Hepatocyte (in vitro differentiated cells): ENCODE results near the gene CFAP52. TPM values are rescaled to one million over a fixed set of nuclear protein-coding genes. Genes with fewer than 3 reads are reported as not detected.

Experiments used
- DNase-seq: peaks from one replicate; pipeline ENCODE4 v3.0.0-alpha.2; 2016; ENCODE audit warnings: low spot score
- H2AFZ ChIP-seq: fragments of 200-600 bp; sonication (generic); 2 replicates; pipeline ENCODE4 v1.6.0; 2016; ENCODE audit warnings: antibody characterized with exemption, mild to moderate bottlenecking
- H3K27ac ChIP-seq: fragments of 200-600 bp; sonication (generic); 2 replicates; pipeline ENCODE4 v1.5.1; 2016; ENCODE audit warnings: mild to moderate bottlenecking
- H3K27me3 ChIP-seq: fragments of 200-600 bp; sonication (generic); 2 replicates; pipeline ENCODE4 v1.6.1; 2016
- H3K36me3 ChIP-seq: fragments of 200-600 bp; sonication (generic); replicated peaks from 2 replicates; pipeline ENCODE4 v1.5.1; 2016; ENCODE audit warnings: low read depth; ENCODE audit not compliant: insufficient read depth
- H3K4me1 ChIP-seq: fragments of 200-600 bp; sonication (generic); 2 replicates; pipeline ENCODE4 v1.5.1; 2016; ENCODE audit warnings: mild to moderate bottlenecking, moderate library complexity; ENCODE audit not compliant: insufficient read depth
- H3K4me2 ChIP-seq: fragments of 200-600 bp; sonication (generic); 2 replicates; pipeline ENCODE4 v1.6.0; 2016
- H3K4me3 ChIP-seq: fragments of 200-600 bp; sonication (generic); 2 replicates; pipeline ENCODE4 v1.5.1; 2016; ENCODE audit warnings: mild to moderate bottlenecking
- H3K79me2 ChIP-seq: fragments of 200-600 bp; sonication (generic); 2 replicates; pipeline ENCODE4 v1.6.0; 2017; ENCODE audit warnings: mild to moderate bottlenecking
- H3K9me2 ChIP-seq: fragments of 200-600 bp; sonication (generic); replicated peaks from 2 replicates; pipeline ENCODE4 v1.6.0; 2017; ENCODE audit warnings: mild to moderate bottlenecking; ENCODE audit not compliant: insufficient read depth
- H3K9me3 ChIP-seq: fragments of 200-600 bp; sonication (generic); 2 replicates; pipeline ENCODE4 v1.5.1; 2016; ENCODE audit warnings: low read depth, mild to moderate bottlenecking
- H4K20me1 ChIP-seq: fragments of 200-600 bp; sonication (generic); 2 replicates; pipeline ENCODE4 v1.6.0; 2016; ENCODE audit warnings: mild to moderate bottlenecking; ENCODE audit not compliant: insufficient read depth, poor library complexity, severe bottlenecking
- EZH2 ChIP-seq: fragments of 200-600 bp; sonication (generic); IDR thresholded peaks from 2 replicates; pipeline ENCODE4 v1.6.1; 2016; ENCODE audit warnings: antibody characterized with exemption, mild to moderate bottlenecking, borderline replicate concordance
- EZH2phosphoT487 ChIP-seq: fragments of 200-600 bp; sonication (generic); IDR thresholded peaks from one replicate; pipeline ENCODE4 v1.6.1; 2018; ENCODE audit warnings: antibody characterized with exemption, mild to moderate bottlenecking, low read depth, moderate library complexity; ENCODE audit not compliant: unreplicated experiment, severe bottlenecking
- WGBS: methylation state at CpG from one replicate; pipeline ENCODE4 v1.1.6; 2016; ENCODE audit warnings: low lambda C conversion rate; ENCODE audit errors: missing lambda C conversion rate; 5-methylcytosine and 5-hydroxymethylcytosine counted together
- polyA plus RNA-seq: library from polyadenylated mRNA; unstranded; fragments of >200 nt; fragmentation: Nextera tagmentation; extraction: Ambion mirVana; gene quantifications from 2 replicates; pipeline ENCODE4 v1.2.1, GENCODE V29; 2016
- total RNA-seq: library from RNA; depleted of rRNA; stranded (reverse); fragments of >200 nt; gene quantifications from 2 replicates; pipeline ENCODE4 v1.2.3, GENCODE V29; 2014
- TF ChIP-seq, protein P1 (sequence below): fragments of 200-600 bp; sonication (generic); IDR thresholded peaks from 2 replicates; pipeline ENCODE4 v1.5.1; 2016; ENCODE audit warnings: antibody characterized with exemption, mild to moderate bottlenecking; ENCODE audit not compliant: poor library complexity

The CFAP52 gene
- total and polyA plus RNA-seq, 2 experiments from 2014 or later, result 0.67 TPM; not detected in 1

DNA sequence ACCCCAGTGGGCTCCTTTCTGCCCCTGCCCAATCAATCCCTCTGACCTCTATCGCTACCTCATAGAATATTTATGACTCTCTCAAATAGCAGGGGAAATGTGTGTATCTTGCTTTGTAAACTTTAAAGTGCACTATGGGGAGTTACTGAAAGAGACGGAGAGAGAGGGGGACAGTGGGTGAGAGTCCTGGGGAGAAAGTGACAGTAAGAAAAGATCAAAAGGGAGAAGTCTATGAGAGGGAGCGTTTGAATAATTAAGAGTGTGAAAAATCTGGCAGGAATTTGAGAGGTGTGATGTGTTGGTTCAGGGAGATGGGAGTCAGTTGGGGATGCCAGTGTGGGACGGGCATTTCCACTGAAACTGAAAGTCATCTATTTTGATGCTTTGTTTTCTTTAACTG is 101.5 kb downstream of the CFAP52 start:
- Histone ChIP-seq H3K9me2 (no peaks in the 10 kb centered on the region), H3K9me3 (no peaks in the 10 kb centered on the region), H3K79me2 (no peaks in the 10 kb centered on the region), H2AFZ (no peak overlapping the region), H3K27me3 (no peaks in the 10 kb centered on the region), H3K27ac (no peak overlapping the region), H3K36me3 (no peaks in the 10 kb centered on the region), H3K4me2 (no peak overlapping the region), H3K4me3 (no peak overlapping the region), H3K4me1 (no peaks in the 10 kb centered on the region), H4K20me1 (no peaks in the 10 kb centered on the region)
- no peak for TF ChIP-seq EZH2
- 97% methylated on average over 4 of the region's 4 CpGs for WGBS
- DNase-seq, result no peak

- no peak for DNase-seq
- Histone ChIP-seq H3K79me2 (no peaks in the 10 kb centered on the region), H3K27me3 (no peaks in the 10 kb centered on the region), H3K9me3 (no peaks in the 10 kb centered on the region), H3K9me2 (no peaks in the 10 kb centered on the region), H4K20me1 (no peaks in the 10 kb centered on the region), H3K27ac (no peak overlapping the region), H3K4me3 (no peak overlapping the region), H3K4me2 (no peak overlapping the region), H2AFZ (no peak overlapping the region), H3K4me1 (no peaks in the 10 kb centered on the region), H3K36me3 (no peaks in the 10 kb centered on the region)
- TF ChIP-seq EZH2phosphoT487, result no peak
- TF ChIP-seq, protein P1, sequence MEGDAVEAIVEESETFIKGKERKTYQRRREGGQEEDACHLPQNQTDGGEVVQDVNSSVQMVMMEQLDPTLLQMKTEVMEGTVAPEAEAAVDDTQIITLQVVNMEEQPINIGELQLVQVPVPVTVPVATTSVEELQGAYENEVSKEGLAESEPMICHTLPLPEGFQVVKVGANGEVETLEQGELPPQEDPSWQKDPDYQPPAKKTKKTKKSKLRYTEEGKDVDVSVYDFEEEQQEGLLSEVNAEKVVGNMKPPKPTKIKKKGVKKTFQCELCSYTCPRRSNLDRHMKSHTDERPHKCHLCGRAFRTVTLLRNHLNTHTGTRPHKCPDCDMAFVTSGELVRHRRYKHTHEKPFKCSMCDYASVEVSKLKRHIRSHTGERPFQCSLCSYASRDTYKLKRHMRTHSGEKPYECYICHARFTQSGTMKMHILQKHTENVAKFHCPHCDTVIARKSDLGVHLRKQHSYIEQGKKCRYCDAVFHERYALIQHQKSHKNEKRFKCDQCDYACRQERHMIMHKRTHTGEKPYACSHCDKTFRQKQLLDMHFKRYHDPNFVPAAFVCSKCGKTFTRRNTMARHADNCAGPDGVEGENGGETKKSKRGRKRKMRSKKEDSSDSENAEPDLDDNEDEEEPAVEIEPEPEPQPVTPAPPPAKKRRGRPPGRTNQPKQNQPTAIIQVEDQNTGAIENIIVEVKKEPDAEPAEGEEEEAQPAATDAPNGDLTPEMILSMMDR, result no peak
- no peak for TF ChIP-seq EZH2
- 85% methylated on average over 10 of the region's 10 CpGs for WGBS
Measured at GRCh38 chr17:9684955-9685621, 108.6 kb downstream of the CFAP52 start.

Other genes with a start within 250 kb of the CFAP52 start
- gene STX8, start 822 bp upstream of the CFAP52 start, total RNA-seq, result 40.6 and 68.8 TPM in 2 replicates
- gene STX8, start 822 bp upstream of the CFAP52 start, polyA plus RNA-seq, result 64.7 and 68.5 TPM in 2 replicates
- 3.5 and 5.2 TPM in 2 replicates for gene USP43, start 68.9 kb downstream of the CFAP52 start, total RNA-seq
- gene USP43, start 68.9 kb downstream of the CFAP52 start, polyA plus RNA-seq, result 3.6 and 5.5 TPM in 2 replicates
- gene DHRS7C, start 214.9 kb downstream of the CFAP52 start, total RNA-seq, result 1.2 TPM in 1 of 2 replicates, not detected in the other
- 0.19 TPM in 1 of 2 replicates, not detected in the other for gene DHRS7C, start 214.9 kb downstream of the CFAP52 start, polyA plus RNA-seq
- gene GSG1L2, start 245.4 kb downstream of the CFAP52 start, total RNA-seq, result not detected in 2 replicates
- gene GSG1L2, start 245.4 kb downstream of the CFAP52 start, polyA plus RNA-seq, result not detected in 2 replicates
- gene GLP2R, start 249.3 kb downstream of the CFAP52 start, total RNA-seq, result 2.1 and 3.3 TPM in 2 replicates
- 1.5 and 2.3 TPM in 2 replicates for gene GLP2R, start 249.3 kb downstream of the CFAP52 start, polyA plus RNA-seq